Omental fat pad (tissue), 4 donors: ENCODE data around the gene KCTD16. TPM values are rescaled to one million over a fixed set of nuclear protein-coding genes. Genes with fewer than 3 reads are reported as not detected.

Source experiments
- ATAC-seq: fragments of 150-250 bp; one replicate; pipeline ENCODE4 v1.9.1; 2016; ENCODE audit warnings: mild to moderate bottlenecking, moderate library complexity; ENCODE audit not compliant: low FRiP score
- DNase-seq: peaks from one replicate; pipeline ENCODE4 v3.0.0-alpha.2; 2019; ENCODE audit warnings: low spot score
- CTCF ChIP-seq, 3 donors: fragments of 450-650 bp; IDR thresholded peaks; one replicate each; pipeline ENCODE4 v1.5.1; 2016 to 2017; ENCODE audit warnings: antibody characterized with exemption in 3 of 3, mild to moderate bottlenecking in 3 of 3, moderate library complexity in 2 of 3
- total RNA-seq, 4 donors: library from RNA; depleted of rRNA; stranded (reverse); fragments of >200 nt; gene quantifications; one replicate each; pipeline ENCODE4 v1.1.0, GENCODE V29; 2016

KCTD16 gene
- total RNA-seq, 4 donors from 2014 or later: 0.09 to 0.19 (median 0.16) TPM; not detected in 1

- no peak for DNase-seq
- ATAC-seq: no peak
- TF ChIP-seq CTCF (IDR thresholded peaks at IDR 0.05): no peak
Measured at GRCh38 chr5:144179226-144179625, 8.6 kb downstream of the KCTD16 start.

GRCh38 chr5:144183254-144183889, 12.7 kb downstream of the KCTD16 start:
- no peak for DNase-seq
- no peak for ATAC-seq
- peak in 1 of 3 donors; percentile 41 for TF ChIP-seq CTCF (IDR thresholded peaks at IDR 0.05)

GRCh38 chr5:144187699-144188294, 17.1 kb downstream of the KCTD16 start:
- ATAC-seq (no peak), DNase-seq (no peak)
- no peak for TF ChIP-seq CTCF (IDR thresholded peaks at IDR 0.05)

GRCh38 chr5:144189800-144190429, 19.2 kb downstream of the KCTD16 start:
- ATAC-seq (peak; percentile 78), DNase-seq (no peak)
- TF ChIP-seq CTCF (IDR thresholded peaks at IDR 0.05): no peak

GRCh38 chr5:144191531-144191930, 20.9 kb downstream of the KCTD16 start:
- ATAC-seq (no peak), DNase-seq (no peak)
- TF ChIP-seq CTCF (IDR thresholded peaks at IDR 0.05): no peak

- peak; percentile 66 for ATAC-seq
- DNase-seq: no peak
- TF ChIP-seq CTCF (IDR thresholded peaks at IDR 0.05): no peak
Measured at GRCh38 chr5:144191998-144192397, 21.3 kb downstream of the KCTD16 start.
